ENCODE data around the gene UBE2M. TPM values are rescaled to one million over a fixed set of nuclear protein-coding genes. Genes with fewer than 3 reads are reported as not detected.
"Not testable (repeated sequence)": the region's sequence is repeated elsewhere in the genome, so short reads cannot be mapped to it uniquely, and the experiment has no call there.

The UBE2M gene
- total RNA-seq: 106 and 111 TPM in 2 replicates

DNA sequence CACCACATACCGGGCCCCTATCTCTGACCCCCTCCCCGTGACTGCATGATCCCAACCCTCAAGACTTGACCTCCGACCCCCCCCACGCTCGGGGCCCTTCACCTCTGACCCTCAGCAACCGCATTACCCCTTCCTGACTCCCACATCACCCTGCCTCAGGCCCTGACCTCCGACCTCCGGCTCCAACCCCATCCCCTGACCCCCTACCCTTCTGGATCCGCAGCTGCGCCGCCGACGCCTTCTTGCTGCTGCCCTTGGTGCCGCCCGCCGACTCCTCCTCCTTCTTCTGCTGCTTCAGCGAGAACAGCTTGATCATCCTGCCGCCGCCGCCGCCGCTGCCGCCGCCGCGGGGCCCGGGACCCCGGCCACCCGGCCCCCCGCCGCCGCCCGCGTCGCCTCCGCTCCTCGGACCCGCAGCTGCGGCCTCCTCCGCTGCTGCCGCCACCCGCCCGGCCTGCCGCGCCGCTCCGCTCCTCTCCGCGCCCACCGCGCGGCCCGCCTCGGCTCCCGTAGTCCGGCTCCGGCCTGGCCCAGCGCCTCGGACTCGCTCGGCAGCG lies at the start of gene UBE2M:
TSS of gene UBE2M (minus strand) at position 546 of the 557 bp plus-strand sequence. CDS start at position 316, 230 bp downstream.
- DNase-seq (ENCODE audit: low read depth, low spot score): no peak

DNA sequence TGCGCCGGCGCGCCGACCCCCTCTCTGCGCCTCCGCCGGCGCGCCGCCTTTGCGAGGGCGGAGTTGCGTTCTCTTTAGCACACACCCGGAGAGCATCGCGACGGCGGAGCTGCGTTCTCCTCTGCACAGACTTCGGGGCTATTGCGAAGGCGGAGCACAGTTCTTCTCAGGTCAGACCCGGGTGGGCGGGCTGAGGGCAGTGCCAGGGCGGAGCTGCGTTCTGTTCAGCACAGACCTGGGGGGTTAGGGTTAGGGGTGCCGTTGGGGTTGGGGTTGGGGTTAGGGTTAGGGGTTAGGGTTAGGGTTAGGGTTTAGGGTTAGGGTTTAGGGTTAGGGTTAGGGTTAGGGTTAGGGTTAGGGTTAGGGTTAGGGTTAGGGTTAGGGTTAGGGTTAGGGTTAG lies 48.8 kb upstream of the UBE2M start:
- DNase-seq (ENCODE audit: low read depth, low spot score): not testable (repeated sequence)

DNA sequence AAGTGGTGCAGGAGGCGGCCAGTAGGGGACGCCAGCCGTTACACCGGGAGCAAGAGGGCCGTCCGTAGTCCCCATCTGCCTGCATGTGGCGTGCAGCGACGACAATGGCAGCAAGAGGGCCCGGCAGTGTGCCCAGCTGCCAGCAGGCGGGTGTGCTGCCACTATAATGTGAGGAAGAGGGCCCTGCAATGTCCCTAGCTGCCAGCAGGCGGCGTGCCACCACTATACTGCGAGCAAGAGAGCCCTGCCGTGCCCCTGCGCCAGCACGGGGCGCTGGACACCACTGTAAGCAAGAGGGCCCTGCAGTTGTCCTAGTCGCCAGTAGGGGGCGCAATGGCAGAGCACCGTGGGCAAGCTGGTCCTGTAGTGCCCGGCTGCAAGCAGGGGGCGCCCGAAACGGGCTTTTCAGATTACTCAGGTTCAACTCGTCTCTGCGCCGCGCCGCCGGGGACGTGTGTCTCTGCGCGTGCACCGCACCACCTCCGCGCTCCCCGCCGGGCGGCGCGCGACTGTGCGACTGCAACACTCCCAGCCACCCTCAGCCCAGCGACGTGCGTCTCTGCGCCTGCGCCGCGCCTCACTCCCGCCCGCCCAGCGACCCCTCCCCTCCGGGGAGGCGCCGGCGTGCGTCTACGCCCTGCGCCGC lies 48.0 kb upstream of the UBE2M start:
- not testable (repeated sequence) for DNase-seq (ENCODE audit: low read depth, low spot score)

DNA sequence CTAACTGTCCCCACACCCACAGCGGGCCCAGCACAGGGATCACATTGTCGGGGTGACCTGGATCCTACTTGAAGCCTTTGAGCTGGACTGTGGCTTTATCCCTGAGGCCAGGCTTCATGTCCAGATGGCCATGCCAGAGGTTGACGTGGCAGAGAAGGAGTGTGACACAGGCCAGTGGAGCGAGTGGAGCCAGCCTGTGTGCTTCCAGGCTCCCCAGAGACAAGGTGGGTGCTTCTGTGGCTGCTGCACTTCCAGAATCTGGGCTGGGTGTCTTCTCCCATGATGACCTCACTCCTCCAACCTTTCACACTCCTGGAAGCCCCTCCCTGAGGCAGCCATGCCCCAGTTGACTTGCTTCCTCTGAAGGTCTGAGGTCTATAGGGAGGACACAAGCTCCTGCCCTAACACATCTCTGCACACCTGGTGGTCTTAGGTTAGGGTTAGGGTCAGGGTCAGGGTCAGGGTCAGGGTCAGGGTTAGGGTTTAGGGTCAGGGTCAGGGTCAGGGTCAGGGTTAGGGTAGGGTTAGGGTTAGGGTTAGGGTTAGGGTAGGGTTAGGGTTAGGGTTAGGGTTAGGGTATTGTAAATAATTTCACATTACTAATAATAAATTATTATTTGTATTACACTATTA lies 27.8 kb upstream of the UBE2M start:
- DNase-seq (ENCODE audit: low read depth, low spot score): no peak

DNA sequence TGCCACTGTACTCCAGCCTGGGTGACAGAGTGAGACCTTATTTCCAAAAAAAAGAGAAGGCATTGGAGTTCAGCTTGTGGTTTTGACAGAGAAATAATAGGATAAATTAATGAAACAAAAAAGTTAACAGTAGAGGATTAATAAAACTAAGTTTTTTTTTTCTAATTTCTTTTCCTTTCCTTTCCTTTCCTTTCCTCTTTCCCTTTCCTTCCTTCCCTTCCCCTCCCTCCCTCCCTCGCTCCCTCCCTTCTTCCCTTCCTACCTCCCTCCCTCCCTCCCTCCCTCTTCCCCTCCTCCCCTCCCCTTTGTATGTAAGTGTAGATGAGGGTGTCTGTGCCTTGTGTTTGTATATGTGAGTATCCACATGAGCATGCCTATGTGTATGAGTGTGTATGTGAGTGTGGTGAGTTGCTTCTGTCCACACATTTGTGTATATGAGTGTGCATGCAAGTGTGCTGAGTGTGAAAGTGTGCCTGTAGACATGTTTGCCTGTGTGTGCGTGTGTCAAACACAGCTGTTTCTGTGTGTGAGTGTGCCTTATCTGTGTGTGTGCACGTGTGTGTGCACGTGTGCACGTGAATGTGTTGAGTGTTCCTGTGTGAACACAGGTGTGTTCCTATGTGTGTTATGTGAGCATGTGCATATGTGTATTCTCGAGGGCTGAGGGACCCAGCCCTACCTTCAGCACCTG lies 27.2 kb upstream of the UBE2M start:
- DNase-seq (ENCODE audit: low read depth, low spot score): no peak

DNA sequence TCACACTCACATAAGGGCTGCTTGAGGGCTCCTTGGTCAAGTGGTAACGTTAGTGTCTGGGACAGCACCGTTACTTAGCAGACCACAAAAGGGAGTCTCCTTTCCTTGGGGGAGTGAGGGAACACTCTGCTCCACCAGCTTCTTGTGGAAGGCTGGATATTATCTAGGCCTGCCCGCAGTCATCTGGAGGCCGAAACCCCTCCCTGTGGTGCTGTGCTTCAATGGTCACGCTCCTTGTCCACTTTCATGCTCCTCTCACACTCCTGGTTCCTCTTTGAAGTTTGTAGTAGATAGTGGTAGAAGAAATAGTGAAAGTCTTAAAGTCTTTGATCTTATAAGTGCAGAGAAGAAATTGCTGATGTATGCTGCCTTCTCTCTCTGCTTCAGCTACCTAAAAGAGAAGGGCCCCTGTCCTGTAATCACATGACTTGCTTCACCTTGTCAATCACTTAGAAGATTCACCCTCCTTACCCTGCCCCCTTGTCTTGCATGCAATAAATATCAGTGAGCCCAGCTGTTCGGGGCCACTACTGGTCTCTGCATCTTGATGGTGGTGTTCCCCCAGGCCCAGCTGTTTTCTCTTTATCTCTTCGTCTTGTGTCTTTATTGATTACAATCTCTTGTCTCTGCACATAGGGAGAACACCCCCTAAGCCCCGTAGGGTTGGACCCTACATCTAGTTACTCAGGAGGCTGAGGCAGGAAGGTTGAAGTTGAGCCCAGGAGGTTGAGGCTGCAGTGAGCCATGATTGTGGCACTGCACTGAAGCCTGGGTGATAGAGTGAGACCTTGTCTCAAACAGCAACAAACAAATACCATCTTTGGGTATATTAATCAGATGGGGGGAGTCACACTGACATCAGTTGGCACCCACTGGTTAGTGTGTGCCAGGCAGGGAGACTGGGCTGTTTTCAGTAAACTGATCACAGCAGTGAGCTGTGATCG lies 26.4 kb upstream of the UBE2M start:
- DNase-seq (ENCODE audit: low read depth, low spot score): no peak

DNA sequence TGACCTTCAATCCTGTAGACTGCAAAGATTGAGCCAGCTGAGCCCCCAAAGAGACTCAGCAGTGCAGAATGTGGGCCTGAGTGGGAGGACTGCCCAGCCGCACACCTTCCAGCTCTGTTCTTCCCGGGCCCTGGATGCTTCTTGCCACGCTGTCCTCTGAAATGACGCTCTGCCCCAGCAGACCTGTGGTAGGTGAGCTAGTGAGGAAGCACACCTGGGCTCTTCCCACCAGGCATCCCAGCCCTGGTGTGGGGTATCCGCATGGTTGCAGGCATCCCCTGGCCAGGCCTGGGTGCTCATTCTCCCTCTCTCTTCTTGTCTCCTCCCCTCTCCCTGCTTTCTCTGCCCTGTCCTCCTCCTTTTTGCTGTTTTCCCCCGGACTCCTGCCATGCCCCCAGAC lies 24.6 kb upstream of the UBE2M start:
- no peak for DNase-seq (ENCODE audit: low read depth, low spot score)

DNA sequence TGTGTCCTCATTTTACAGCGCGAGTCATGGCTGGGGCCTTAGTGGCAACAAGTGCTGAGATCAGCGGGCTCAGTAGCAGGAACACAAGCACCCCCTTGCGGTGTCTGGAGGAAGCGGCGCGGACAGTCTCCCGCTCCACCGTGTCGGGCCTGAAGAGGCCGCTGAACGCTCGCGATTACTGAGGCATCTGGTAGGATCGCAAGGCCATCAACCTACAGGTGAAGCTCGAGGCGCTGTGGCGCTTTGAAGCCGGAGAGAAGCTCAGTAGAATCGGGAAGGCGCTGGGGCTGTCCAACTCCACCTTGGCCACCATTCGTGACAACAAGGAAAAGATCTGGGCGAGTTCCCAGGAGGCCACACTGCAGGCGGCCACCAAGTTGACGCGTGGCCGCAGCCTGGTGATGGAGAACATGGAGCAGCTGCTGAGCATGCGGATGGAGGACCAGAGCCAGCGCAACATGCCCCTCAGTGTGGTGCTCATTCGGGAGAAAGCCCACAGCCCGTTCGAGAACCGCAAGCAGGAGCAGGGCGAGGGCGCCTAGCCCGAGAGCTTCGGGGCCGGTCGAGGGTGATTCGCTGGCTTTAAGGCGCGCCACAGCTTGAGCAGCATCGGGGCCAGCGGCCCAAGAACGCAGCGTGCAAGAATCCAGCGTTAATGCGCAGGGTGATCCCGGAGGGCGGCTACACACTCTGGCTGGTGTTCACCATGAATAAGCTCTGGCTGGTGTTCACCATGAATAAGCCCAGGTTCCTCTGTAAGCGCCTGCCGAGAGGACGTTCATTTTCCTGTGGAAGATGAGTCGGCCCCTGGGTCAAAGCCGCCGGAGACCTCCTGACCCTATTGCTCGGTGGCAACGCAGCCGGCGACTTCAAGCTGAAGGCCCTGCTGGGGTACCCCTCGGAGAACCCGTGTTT lies 23.1 kb upstream of the UBE2M start:
- peak; percentile 55 for DNase-seq (ENCODE audit: low read depth, low spot score)

DNA sequence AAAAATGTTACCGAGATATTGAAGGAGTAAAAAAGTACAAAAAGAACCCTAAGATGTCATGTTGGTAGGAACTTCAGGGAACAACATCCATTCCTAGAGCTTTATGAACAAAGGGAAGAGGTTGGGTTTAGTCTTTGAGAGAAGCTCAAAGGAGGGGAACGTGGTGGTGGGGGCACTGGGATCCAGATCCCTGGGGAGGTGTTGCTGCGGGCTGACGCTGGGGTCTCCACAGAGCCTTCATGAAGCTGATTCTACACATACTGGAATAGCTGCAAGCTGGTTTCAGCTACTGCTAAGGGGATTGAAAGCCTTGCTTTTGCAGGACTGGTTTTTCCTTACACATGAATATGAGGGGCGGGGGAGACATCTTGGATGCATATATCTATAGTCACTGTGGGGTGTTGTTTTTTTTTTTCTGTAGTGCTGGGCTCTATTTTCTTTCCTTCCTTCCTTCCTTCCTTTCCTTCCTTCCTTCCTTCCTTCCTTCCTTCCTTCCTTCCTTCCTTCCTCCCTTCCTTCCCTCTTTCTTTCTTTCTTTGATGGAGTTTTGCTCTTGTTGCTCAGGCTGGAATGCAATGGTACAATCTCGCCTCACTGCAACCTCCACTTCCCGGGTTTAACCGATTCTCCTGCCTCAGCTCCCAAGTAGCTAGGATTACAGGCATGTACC lies 21.2 kb upstream of the UBE2M start:
- DNase-seq (ENCODE audit: low read depth, low spot score): no peak

DNA sequence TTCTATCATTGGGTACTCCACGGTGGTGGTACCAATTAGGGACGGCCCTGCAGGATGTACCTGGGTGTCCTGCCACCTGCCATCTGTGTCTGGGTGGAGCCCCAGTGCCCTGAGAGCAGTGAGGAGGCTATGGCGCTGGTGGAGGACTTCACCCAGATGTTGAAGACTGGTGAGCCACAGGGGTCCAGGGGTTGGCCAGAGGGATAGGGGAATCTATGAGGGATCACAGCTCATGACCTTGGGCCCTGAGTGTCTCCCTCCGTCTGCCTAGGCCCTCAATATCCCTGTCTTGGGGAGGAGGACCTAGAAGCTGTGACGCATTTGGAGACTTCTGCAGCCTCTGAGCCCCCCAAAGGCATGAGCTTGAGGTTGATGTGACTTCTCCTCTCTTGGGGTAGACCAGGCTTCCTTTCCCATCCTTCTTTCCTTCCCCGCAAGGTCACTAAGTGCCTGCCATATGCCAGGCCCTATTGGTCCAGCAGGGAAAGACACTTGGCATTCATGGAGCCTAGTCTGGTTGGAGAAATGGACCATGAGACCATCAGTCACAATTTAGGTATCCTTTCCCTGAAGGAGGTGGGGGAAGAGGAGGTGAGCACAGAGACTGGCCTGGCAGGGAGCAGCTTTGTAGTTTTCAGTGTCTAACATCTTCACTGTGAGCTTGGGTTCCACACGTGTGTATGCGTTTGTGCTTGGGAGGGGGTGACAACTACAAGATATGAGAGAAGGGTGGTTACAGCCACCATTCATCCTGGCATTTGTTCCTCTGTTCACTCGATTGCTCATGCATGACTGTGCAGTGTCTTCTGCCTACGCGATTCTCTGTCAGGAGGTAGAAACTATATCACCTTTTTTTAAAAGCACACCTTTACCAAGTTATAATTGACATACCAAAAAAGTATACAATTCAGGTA lies 19.9 kb upstream of the UBE2M start:
- DNase-seq (ENCODE audit: low read depth, low spot score): no peak

DNA sequence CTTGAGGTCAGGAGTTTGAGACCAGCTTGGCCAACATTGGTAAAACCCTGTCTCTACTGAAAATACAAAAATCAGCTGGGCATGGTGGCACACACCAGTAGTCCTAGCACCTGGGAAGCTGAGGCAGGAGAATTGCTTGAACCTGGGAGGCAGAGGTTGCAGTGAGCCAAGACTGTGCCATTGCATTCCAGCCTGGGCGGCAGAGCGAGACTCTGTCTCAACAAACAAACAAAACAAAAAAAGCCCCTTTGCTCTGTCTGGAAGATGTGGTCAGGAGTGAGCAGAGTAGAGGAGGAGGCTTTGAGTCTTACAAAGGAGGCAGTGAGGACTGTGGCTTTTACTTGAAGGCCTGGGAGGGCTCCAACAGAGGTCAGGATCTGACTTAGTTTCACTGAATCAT lies 19.2 kb upstream of the UBE2M start:
- DNase-seq (ENCODE audit: low read depth, low spot score): not testable (repeated sequence)

DNA sequence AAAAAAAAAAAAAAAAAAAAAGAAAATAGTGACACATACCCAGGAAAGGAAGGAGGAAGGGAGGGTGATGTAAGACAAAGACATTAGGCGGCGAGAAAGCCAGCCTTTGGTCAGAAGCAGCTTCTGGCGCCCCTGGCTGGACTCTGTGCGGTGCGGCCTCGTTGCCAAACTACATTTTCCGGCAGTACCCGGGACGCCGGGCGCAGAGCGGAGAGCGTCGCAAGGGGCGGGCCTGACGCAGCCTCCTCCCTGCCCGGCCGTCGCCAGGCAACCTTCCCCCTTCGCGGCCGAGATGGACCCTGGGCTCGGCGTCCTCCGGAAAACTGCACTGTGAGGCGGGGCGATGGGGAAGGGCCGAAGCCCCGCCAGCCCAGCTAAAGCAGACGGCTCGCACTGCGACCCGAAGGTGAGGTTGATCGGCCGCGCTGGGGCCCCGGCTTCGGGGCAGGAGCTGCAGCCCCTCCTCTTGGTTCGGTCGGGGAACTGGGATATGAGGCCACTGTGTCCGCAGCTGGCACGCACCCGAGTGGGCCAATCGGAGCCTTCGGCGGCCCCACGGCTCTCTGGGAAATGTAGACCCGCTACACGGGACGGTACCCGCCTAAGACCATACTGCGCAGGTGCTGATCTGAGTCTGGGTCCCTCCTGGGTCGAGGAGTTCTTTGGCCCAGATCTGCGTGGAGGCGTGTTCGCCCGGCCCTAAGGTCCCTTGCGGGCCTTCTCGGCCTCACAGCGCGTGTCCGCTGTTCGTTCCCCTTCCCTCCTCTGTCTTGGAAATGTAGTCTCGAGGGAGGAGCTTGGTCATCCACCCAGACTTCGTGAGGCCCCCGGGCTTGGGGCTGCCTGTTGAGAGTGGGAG lies 17.0 kb upstream of the UBE2M start:
- DNase-seq (ENCODE audit: low read depth, low spot score): peak; percentile 76

DNA sequence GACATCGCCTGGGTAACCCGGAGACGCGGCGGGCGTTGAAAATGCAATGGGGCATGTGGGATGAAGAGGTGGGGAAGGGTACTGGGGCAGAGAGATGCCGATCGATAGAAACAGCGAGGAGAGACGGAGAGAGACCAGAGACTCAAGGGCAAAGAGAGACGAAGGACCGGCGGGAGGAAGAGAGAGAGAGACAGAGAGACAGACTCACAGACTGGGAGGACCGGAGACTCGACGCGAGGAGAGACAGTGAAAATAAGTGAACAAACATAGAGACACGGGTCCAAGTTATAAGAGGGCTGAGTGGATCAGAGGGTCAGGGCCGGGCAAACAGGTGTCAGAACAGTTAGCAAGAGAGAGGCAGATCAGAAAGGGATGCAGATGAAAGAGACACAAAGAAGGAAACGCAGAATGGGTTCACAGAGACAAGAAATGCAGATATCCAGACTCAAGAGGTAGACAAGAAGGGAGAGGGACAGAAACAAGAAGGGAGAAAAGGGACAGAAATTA lies 15.3 kb upstream of the UBE2M start:
- DNase-seq (ENCODE audit: low read depth, low spot score): no peak

DNA sequence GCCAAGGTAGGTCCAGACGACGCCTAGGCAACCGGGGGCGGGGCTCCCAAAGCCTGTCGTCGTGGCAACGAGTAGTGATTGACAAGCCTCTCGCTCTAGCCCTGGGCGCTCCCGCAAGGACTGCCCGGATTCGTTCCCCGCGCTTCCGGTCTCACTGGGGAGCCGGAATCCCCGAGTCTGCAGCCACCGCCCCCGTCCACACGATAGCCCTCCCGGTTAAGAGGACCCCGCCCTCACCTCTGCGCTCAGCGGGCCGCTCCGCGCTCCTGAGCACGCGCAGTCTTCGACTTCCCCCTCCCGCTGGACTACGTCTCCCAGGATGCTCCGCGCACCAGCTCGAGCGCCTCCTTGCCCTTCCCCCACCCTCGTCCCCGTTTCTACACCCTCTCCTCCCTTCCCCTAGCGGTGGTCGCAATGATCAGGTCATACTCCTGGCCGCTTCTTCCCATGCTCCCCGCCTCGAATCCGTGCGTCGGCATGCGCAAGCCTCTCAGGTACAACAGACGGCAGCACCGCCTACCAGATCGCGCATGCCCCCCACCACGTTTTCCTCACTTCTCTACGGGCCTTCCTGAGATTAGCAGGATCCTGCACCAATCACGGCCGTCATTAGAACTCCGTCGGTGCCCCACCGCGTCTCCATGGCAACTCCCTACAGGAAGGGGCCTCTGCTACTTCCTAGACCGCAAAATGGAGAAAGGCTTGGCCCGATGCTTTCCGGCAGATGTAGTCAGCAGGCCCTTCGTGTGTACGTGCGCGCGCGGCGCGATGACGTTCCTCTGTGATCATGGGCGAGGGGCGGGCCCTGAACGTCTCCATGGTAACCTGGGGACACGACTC lies 14.6 kb upstream of the UBE2M start, which contains the start of gene MZF1:
TSS of gene MZF1 (minus strand) at position 518 of the 840 bp plus-strand sequence. CDS start 1,946 bp downstream, outside the sequence.
- DNase-seq (ENCODE audit: low read depth, low spot score): peak; percentile 100

DNA sequence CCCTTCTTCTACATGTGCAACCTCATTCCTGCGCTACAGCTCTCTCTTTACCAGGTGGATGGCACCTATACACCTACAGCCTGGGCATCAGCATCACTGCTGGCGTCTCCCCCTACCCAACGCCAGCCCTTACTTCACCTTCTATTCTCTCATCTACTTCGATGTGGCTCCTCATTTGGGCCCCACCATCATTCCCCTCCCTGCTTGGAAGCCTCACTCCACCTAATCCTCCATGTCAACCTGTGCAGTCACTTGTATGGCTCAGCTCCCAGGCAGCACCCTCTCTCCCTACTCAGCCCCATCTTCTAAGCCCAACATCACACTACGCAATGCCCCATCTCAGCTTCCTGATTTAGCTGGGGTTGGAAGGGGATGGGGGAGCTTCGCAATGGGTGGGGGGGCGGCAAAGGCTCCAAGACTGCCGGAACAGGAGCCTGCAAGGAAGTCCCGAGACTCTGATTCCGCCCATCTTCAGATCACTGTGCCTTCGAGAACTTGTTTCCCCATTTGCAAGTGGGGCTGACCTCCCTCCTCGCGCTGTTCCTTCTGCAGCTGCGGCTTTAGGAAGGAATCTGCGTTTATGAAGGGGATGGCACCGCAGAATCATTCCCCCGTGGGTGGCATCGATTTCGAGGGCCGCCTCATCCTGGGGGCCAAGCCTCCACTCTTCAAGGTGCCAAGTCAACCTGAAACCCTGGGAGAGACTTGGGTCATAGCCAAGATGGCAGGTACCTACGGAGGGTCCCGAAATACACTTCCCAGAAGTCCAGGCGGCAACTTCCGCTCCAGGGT lies 13.8 kb upstream of the UBE2M start:
- no peak for DNase-seq (ENCODE audit: low read depth, low spot score)

DNA sequence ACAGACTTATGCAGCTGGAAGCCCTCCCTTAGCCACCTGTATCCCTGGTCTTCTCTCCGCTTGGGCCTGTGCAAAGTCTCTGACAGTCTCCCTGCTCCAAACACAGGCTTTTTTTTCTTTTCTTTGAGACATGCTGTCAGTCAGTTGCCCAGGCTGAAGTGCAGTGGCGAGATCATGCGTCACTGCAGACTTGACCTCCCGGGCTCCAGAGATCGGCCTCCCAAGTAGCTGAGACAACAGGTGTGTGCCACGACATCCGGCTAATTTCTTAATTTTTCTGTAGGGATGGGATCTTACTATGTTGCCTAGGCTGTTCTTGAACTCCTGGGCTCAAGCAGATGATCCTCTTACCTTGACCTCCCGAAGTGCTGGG lies 13.2 kb upstream of the UBE2M start:
- no peak for DNase-seq (ENCODE audit: low read depth, low spot score)
